ENCODE results near the gene MEMO1. TPM values are rescaled to one million over a fixed set of nuclear protein-coding genes. Genes with fewer than 3 reads are reported as not detected.
"Not testable (repeated sequence)": the region's sequence is repeated elsewhere in the genome, so short reads cannot be mapped to it uniquely, and the experiment has no call there.

The MEMO1 gene
- total RNA-seq, 1 donor from 2014 or later: 48.8 TPM

DNA sequence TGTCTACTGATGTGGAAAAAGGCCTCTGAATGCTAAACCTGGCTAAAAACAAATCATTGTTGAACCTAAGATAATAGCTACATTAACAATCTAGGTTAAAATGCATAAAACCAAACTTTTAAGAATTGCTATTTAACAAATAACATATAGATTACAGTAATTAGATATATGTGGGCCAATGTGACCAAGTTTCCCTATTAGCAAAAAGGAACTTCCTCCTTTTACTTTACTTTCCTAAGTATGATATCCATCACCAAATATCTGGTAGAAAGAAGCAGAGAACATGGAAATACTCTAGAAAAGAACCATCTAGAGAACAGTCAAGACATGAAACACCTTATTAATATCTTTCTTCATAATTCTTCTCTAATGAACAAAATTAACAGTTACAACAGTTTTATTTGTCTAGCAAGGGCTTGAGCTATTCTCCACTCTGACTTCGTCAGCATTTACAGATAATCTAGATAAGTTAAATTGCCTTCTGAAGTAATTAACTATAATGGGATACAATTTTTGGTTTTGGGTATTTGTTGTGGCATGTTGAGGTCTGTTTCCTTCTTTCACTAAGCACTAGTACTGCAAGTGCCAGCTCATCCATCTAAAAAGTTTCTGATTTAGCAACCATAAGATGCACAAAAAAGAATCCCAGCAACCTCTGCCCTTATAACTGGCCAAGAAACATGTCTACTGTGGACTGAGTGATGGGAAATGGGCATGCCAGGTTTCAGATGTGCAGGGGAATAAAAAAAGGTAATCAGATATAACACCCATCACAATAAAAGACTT is 53.3 kb downstream of the MEMO1 start:
- no peak for DNase-seq (ENCODE audit: low read depth, low spot score)

DNA sequence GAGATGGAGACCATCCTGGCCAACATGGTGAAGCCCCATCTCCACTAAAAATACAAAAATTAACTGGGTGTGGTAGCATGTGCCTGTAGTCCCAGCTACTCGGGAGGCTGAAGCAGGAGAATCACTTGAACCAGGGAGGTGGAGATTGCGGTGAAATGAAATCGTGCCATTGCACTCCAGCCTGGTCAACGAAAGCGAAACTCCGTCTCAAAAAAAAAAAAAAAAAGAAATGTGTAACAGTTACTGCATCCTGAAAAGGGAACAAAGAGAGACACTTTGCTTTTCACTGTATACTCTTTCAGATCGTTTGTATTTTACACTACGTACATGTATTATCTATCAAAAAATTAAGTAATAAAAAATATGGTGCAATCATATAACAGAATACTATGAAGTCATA is 53.9 kb downstream of the MEMO1 start:
- not testable (repeated sequence) for DNase-seq (ENCODE audit: low read depth, low spot score)

DNA sequence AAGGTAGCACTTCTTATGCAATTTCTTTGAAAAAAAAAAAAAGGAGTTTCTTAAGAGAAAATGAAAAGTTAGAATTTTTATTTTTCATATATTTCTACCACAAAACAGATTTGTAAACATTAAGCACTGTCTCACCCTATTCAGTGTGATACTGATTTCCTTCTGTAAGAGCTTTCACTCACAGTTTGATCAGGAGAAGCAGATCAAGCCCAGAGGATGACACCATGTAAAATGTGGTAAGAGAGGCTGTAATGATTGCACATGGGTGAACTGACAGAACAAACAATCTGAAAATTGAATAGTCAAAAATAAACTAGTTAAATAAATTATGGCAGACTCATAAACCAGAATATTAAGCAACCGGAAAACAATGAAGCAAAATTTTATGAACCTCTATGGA is 54.5 kb downstream of the MEMO1 start:
- no peak for DNase-seq (ENCODE audit: low read depth, low spot score)

DNA sequence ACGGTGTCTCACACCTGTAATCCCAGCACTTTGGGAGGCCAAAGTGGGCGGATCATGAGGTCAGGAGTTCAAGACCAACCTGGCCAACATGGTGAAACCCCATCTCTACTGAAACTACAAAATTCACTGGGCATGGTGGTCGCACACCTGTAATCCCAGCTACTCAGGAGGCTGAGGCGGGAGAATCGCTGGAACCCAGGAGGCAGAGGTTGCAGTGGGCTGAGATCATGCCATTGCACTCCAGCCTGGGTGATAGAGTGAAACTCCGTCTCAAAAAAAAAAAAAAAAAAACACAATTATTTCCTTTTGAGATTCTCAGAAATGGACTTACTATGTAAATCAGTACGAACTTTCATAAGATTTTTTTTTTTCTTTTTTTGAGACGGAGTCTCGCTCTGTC is 57.7 kb downstream of the MEMO1 start:
- DNase-seq (ENCODE audit: low read depth, low spot score): not testable (repeated sequence)

DNA sequence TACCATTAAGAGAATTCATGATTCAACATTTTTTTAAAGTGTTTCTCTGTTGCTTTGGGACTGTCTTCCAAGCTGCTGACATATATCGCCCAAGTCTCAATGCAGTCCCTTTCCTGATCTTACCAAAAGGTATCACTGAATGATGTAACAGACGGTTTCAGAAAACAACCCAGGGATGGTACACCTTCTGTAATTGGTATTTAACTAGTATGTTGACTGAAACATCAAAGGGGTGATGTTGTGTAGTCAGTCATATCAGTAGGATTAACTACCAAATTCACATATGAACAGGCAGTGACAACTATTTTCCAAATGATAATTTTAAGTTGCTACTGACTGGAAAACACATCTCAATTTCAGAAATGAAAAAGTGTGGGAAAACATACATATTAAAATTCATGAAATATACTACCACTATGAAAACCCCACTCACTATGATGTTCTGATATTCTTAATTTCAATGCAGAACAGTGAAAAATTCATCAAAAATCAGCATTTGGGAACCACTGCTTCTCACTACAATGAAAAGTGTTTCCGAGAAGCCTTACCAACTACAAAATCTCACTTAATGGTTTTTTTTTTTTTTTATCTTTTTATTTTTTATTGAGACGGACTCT is 59.8 kb downstream of the MEMO1 start:
- DNase-seq (ENCODE audit: low read depth, low spot score): no peak

DNA sequence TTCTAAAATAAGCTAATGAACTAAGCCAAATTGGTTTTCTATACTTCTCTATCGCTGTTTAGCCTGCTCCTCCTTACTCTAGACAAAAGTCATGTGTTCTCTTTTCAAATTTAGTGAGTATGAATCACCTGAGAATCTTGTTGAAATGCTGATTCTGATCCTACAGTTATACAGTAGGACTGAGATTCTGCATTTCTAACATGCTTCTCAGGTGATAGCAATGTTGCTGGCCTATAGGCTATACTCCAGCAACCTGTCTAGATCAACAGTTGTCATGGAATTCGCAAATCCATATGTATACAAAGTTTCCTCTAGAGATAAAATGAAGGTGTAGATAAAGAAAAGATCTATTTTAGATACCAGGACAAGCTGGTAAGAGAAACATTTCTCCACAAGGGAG is 62.9 kb downstream of the MEMO1 start:
- DNase-seq (ENCODE audit: low read depth, low spot score): no peak

DNA sequence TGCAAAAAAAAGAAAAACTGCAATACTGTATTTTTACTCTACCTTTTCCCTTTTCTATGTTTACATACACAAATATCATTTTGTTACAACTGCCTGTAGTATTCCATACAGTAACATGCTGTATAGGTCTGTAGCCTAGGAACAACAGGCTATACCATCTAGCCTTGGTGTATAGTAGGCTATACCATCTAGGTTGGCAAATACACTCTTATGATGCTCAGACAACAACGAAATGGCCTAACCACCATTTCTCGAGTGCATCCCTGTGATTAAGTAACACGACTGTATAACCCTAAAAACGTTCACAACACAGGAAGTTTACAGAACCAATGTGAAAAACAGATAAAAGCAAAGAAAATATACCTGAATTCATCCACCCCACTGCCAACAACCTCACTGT is 64.0 kb downstream of the MEMO1 start:
- DNase-seq (ENCODE audit: low read depth, low spot score): no peak

DNA sequence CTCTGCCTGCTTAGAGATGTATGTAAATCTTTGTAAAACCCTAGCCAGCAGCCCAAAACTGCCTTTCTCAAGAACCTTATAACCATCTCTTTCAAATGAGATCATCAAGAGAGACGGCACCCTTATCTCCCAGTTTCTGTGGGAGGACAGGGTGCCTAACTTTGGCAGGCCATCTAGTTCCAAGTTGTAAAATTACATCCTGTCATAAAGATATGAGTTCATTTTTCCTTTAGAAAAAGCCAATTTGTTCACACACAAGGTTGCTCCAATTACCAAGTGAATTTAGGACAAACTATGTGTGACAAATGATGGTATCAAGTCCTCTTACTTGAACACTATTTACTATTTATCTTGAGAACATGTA is 65.3 kb downstream of the MEMO1 start:
- DNase-seq (ENCODE audit: low read depth, low spot score): no peak

DNA sequence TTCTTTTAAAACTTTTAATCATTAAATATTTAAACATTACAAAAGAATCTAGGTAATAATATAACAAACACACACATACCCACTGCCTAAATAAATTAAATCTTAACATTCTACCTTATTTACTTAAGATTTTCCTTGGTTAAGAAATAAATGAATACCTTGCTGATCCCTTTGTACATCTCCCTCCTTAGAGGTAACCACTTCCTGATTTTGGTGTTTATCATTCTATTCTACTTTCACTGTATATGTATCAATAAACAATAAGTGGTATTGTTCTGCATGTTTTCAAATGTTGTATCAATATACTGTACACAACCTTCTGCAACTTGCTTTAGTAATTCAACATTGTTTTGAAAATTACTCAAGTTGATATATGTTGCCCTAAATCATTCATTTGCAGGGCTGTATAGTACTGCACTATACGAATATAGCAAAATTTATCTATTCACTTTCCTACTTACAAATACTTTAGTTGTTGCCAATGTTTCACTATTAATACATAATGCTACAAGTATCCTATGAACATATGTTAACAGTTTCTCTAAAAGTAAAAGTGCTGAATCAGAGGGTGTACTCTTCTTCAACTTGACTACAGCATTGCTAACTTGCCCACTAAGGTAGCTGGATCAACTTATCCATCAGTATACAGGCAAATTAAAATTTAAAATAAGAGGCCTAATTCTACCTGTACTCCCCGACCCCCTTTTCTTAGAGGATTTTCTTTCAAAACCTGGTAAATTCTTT is 65.8 kb downstream of the MEMO1 start:
- DNase-seq (ENCODE audit: low read depth, low spot score): no peak

DNA sequence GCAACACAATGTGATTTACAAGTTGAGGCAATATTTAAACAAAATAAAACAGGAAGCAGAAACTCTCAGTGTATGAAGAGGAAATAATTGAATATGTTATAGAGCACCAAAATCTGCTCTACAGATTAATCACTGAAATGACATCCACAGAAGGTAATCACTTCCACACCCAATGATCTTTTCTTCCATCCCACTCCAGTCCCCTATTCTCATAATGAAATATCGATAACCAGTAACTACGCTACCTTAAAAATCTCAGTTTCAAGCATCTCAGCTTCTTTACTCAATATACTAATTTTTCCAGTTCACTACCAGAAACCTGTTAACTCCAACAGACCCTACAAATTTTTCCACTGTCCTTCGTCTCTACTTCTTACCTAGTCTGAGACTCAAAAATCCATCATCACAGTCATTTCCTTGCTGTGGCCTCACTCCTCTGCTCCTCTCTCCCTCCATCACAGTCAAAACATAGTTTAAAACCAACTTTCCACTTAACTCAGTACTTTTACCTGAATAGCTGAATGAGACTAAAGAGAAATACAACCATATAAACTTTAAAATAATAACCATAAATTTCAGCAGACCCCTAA is 67.1 kb downstream of the MEMO1 start:
- DNase-seq (ENCODE audit: low read depth, low spot score): no peak

DNA sequence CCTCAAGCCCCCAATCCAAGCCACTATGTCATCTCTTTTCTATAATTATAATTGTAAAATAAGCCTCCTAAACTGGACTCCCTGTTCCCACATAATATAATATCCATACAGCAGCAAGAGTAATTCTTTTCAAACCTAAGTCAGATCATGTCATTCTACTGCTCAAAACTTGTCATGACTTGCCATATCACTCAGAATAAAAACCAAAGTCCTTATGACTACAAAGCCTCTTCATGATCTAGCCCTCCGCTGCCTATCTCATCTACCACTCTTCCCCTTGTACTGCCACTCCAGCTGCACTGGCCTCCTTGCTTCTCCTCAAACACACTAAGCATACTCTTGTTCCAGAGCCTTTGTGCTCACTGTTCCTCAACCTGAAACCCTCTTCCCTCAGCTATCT is 69.9 kb downstream of the MEMO1 start:
- DNase-seq (ENCODE audit: low read depth, low spot score): no peak

DNA sequence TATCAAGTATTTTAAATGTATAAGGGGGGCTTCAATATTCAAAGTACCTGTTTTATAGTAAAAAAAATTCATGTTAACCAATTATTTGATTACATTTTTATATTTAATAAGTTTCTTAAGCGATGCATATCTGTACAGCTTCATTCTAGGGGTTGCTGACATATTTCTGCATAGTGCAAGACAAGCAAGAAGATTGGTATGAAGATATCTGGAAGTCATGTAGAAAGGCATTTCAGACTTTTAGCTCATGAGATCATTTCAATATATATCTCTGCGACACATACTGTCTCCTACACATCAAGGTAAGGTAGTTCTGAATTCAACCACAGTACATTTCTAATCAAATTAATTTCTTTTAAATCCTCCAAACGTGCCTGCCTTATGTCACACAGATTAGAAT is 73.1 kb downstream of the MEMO1 start:
- DNase-seq (ENCODE audit: low read depth, low spot score): no peak

DNA sequence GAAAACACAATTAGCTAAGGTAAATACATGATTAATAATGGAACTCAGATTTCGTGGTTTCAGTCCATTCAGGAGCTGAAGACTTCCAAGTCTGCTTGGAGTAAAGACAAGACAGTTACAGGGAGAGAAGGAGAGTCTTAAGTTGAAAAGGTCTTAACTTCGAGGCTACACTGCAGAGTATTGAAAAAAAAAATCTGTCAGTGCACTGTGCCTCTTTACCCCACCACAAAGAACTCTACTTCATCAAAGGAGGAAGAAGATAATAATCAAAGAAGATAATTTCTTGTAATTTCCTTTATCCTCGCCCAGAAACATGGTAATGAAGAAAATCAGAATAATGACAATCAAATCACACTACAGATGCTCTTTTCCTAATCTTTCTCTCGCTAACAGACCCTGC is 75.4 kb downstream of the MEMO1 start:
- no peak for DNase-seq (ENCODE audit: low read depth, low spot score)

DNA sequence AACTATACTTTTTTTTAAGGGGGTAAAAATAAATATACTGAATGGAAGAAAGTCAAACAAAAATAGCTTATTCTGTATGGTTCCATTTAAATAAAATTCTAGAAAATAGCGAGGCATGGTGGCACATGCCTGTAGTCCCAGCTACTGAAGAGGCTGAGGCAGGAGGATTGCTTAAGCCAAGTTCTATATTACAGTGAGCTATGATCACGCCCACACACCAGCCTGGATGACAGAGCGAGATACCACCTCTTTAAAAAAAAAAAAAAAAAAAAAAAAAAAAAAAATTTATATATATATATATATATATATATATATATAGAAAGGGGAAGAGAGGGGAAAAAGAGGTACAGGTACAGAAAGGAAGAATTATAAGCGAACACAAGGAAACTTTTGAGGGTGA is 77.7 kb downstream of the MEMO1 start:
- DNase-seq (ENCODE audit: low read depth, low spot score): no peak

DNA sequence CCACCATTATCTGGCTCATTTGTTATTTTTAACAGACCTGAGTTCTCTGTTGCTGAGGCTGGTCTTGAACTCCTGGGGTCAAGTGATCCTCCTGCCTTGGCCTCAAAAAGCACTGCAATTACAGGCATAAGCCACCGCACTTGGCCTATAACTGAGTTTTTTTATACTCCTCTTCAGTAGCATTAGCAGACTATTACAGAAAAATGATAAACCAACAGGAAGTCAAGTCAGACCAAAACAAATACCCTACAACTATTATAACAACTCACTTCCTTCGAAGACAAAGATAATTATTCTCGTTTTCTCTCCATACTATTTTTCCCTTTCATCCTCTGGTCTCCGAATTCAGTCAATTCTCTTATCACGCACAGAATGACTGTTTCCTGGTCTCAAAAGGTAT is 78.2 kb downstream of the MEMO1 start:
- no peak for DNase-seq (ENCODE audit: low read depth, low spot score)

DNA sequence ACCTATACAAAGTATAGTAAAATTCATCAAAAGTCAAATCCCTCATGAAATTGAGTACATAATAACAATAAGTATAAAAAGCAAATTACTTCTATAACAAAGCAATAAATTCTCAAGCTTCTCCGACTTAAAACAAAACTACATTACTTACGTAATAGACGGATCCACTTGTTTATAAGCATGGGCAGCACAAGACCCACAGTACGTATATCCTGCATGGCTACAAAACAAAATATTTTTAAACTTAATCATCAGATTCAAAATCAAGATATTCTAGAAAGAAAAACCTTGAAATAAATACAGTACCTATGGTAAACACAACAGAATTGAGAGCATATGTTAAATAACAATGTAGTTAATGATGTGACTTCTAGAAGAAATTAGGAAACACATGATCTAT is 78.9 kb downstream of the MEMO1 start:
- no peak for DNase-seq (ENCODE audit: low read depth, low spot score)

DNA sequence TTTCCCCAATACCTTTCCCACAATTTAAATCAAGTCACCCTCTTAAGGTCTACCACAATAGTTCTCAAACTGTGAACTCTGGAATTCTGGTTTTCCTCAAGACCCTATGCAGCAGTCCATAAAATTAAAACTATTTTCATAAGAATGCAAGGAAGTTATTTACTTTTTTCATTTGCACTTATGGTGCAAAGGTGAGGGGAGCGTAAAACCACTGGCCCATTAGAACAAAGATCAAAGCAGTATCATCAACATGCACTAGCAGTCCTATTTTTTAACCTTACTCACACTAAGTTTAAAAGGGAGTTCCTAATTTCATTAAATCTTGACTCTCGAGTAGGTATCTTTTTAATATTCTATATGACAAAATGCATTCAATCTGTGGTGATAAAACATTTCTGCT is 85.3 kb downstream of the MEMO1 start:
- no peak for DNase-seq (ENCODE audit: low read depth, low spot score)

DNA sequence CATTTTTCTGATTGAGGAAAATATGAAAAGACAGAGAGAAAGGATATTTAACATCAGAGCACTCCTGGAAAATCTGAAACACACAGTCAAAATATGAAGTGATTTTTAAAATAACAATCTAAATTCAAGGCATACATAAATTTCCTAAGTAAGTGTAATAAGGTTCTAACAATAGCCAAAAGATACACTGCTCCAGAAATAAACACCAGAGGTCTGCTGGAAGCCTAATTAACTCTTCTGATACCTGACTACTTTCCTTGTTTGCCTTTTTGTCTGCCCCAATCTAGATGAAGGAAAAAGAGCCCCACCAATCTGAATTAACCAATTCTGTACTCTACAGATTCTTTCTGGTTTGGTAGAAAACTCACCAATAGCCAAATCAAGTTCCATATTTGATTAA is 87.1 kb downstream of the MEMO1 start:
- no peak for DNase-seq (ENCODE audit: low read depth, low spot score)

DNA sequence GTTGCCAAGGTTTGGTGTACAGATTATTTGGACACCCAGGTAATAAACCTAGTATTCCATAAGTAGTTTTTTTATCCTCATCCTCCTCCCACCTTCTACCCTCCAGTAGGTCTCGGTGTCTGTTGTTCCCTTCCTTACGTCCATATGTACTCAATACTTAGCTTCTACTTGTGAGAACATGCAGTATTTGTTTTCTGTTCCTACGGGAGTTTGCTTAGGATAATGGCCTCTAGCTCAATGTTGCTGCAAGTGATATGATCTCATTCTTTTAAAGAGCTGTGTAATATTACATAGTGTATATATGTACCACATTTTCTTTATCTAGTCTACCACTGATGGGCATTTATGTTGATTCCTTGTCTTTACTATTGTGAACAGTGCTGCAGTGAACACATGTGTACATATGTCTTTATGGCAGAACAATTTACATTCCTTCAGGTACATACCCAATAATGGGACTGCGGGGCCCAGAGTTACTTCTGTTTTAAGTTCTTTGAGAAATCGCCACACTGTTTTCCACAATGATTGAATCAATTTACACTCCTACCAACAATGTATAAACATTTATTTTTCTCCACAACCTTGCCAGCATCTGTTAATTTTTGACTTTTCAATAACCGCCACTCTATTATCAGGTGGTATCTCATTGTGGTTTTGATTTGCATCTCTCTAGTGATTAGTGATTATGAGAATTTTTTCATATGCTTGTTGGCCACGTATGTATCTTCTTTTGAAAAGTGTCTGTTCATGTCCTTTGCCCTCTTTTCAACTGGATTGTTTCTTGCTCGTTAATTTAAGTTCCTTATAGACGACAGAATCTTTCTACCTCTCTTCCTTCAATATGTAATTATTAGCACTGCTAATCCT is 88.0 kb downstream of the MEMO1 start:
- no peak for DNase-seq (ENCODE audit: low read depth, low spot score)

DNA sequence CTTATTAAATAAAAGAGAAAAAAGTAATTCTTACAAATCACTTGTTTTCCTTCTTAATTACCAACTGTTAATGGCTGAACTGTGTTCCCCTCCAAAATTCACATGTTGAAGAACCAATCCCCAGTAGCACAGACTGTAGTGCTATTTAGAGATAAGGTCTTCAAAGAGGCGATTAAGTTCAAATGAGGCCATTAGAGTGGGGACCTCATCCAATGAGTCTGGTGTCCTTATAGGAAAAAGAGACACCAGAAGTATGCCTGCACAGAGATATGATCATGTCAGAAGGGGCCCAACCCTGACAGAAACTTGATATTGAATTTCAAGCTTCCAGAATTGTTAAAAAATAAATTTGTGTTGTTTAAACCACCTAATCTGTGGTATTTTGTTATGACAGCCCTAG is 89.8 kb downstream of the MEMO1 start:
- no peak for DNase-seq (ENCODE audit: low read depth, low spot score)

DNA sequence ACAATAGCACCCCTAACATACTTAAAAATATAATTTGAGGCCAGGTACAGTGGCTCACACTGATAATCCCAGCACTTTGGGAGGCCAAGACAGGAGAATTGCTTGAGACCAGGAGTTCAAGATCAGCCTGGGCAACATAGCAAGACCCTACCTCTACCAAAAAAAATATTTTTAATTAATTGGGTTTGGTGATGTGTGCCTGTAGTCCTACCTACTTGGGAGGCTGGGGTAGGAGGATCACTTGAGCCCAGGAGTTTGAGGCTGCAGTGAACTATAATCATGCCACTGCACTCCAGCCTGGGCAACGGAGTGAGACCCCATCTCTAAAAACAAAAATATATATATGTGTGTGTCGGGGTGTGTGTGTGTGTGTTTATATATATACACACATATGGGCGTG is 91.3 kb downstream of the MEMO1 start:
- no peak for DNase-seq (ENCODE audit: low read depth, low spot score)
